Mesendoderm (in vitro differentiated cells): Measurements from ENCODE around the gene OR1A1.

Experiments used
- DNase-seq: peaks from one replicate; pipeline ENCODE4 v3.0.0; 2013
- H2AK5ac ChIP-seq: 2 replicates; pipeline ENCODE4 v1.6.1; 2013; ENCODE audit warnings: low read length, inconsistent platforms
- H2BK120ac ChIP-seq: 2 replicates; pipeline ENCODE4 v1.6.1; 2013; ENCODE audit warnings: low read depth, mild to moderate bottlenecking, low read length, moderate library complexity, mixed read lengths
- H2BK15ac ChIP-seq: replicated peaks from 2 replicates; pipeline ENCODE4 v1.6.1; 2013; ENCODE audit warnings: low read depth, mild to moderate bottlenecking, moderate library complexity
- H2BK5ac ChIP-seq: 2 replicates; pipeline ENCODE4 v1.6.1; 2013; ENCODE audit warnings: low read length, inconsistent platforms
- H3K18ac ChIP-seq: 2 replicates; pipeline ENCODE4 v1.6.1; 2013; ENCODE audit warnings: mild to moderate bottlenecking, low read length, mixed read lengths
- H3K23ac ChIP-seq: one replicate; pipeline ENCODE4 v1.6.1; 2013; ENCODE audit warnings: low read length
- H3K27ac ChIP-seq: 2 replicates; pipeline ENCODE4 v1.5.1; 2013; ENCODE audit warnings: low read depth, mild to moderate bottlenecking, inconsistent platforms, low read length, moderate library complexity
- H3K27me3 ChIP-seq: 2 replicates; pipeline ENCODE4 v1.6.1; 2013; ENCODE audit warnings: low read length, control low read depth, mild to moderate bottlenecking, inconsistent platforms; ENCODE audit not compliant: insufficient read depth, poor library complexity
- H3K36me3 ChIP-seq: 2 replicates; pipeline ENCODE4 v1.6.1; 2013; ENCODE audit warnings: low read length, inconsistent platforms; ENCODE audit not compliant: control insufficient read depth, insufficient read depth
- H3K4ac ChIP-seq: one replicate; pipeline ENCODE4 v1.6.1; 2013; ENCODE audit warnings: low read depth, mild to moderate bottlenecking, low read length, moderate library complexity
- H3K4me1 ChIP-seq: 2 replicates; pipeline ENCODE4 v1.6.1; 2013; ENCODE audit warnings: low read depth, low read length, inconsistent platforms; ENCODE audit not compliant: control insufficient read depth
- H3K4me2 ChIP-seq: 2 replicates; pipeline ENCODE4 v1.6.1; 2013; ENCODE audit warnings: low read length
- H3K4me3 ChIP-seq: 2 replicates; pipeline ENCODE4 v1.5.1; 2013; ENCODE audit warnings: mild to moderate bottlenecking, low read length
- H3K56ac ChIP-seq: one replicate; pipeline ENCODE4 v1.6.1; 2013; ENCODE audit warnings: low read length
- H3K79me1 ChIP-seq: 2 replicates; pipeline ENCODE4 v1.6.1; 2013; ENCODE audit warnings: low read length, inconsistent platforms
- H3K79me2 ChIP-seq: 2 replicates; pipeline ENCODE4 v1.6.1; 2013; ENCODE audit warnings: mild to moderate bottlenecking, low read length; ENCODE audit not compliant: control insufficient read depth, insufficient read depth
- H3K9ac ChIP-seq: 2 replicates; pipeline ENCODE4 v1.6.1; 2013; ENCODE audit warnings: low read length, inconsistent platforms
- H4K5ac ChIP-seq: one replicate; pipeline ENCODE4 v1.6.1; 2013; ENCODE audit warnings: low read length
- H4K8ac ChIP-seq: one replicate; pipeline ENCODE4 v1.6.1; 2013; ENCODE audit warnings: low read depth, mild to moderate bottlenecking, control low read depth, low read length, moderate library complexity
- WGBS: extraction: QIAGEN DNeasy Blood & Tissue Kit; methylation state at CpG from one replicate; pipeline ENCODE4 v1.1.7; 2013; ENCODE audit warnings: low lambda C conversion rate, missing lambda C conversion rate; ENCODE audit not compliant: insufficient coverage; ENCODE audit errors: extremely low coverage; 5-methylcytosine and 5-hydroxymethylcytosine counted together

OR1A1 gene

GRCh38 chr17:3260600-3260999 is 53.1 kb downstream of the OR1A1 start:
- Histone ChIP-seq H3K27me3 (no peaks in the 10 kb centered on the region), H3K36me3 (no peaks in the 10 kb centered on the region), H3K56ac (no peak overlapping the region), H4K8ac (no peak overlapping the region), H3K79me2 (no peaks in the 10 kb centered on the region), H3K4me2 (no peak overlapping the region), H3K23ac (no peak overlapping the region), H4K5ac (no peak overlapping the region), H3K18ac (no peak overlapping the region), H3K79me1 (no peaks in the 10 kb centered on the region), H3K4me1 (no peaks in the 10 kb centered on the region), H3K4me3 (no peak overlapping the region), H3K4ac (no peak overlapping the region), H2AK5ac (no peak overlapping the region), H3K27ac (no peak overlapping the region), H2BK120ac (no peak overlapping the region), H2BK15ac (no peak overlapping the region), H3K9ac (no peak overlapping the region), H2BK5ac (no peak overlapping the region)
- no peak for DNase-seq
- 100% methylated on average over 2 of the region's 13 CpGs for WGBS
